ENCODE measurements around the gene MUSK.
"Not testable (repeated sequence)": the region's sequence is repeated elsewhere in the genome, so short reads cannot be mapped to it uniquely, and the experiment has no call there.

Gene MUSK

GRCh38 chr9:110812886-110813285 is 144.3 kb downstream of the MUSK start:
- no peak for TF ChIP-seq CTCF (IDR thresholded peaks at IDR 0.05)
- DNase-seq, result no peak
- no peak overlapping the region for H3K27ac Mint-ChIP-seq
- no peaks in the 10 kb centered on the region for H3K4me1 Mint-ChIP-seq
- no peak overlapping the region for H3K4me3 Mint-ChIP-seq
- no peaks in the 10 kb centered on the region for H3K9me3 Mint-ChIP-seq
- H3K27me3 Mint-ChIP-seq (ENCODE audit: low read depth, poor library complexity), result peaks cover 14% of the 10 kb centered on the region
- H3K36me3 Mint-ChIP-seq (ENCODE audit: low read depth), result no peaks in the 10 kb centered on the region

- TF ChIP-seq CTCF (IDR thresholded peaks at IDR 0.05), result no peak
- Mint-ChIP-seq H3K27ac (no peak overlapping the region), H3K36me3 (ENCODE audit: low read depth) (no peaks in the 10 kb centered on the region), H3K4me3 (no peak overlapping the region), H3K9me3 (no peaks in the 10 kb centered on the region), H3K27me3 (ENCODE audit: low read depth, poor library complexity) (peaks cover 10% of the 10 kb centered on the region), H3K4me1 (no peaks in the 10 kb centered on the region)
- DNase-seq, result no peak
Measured at GRCh38 chr9:110814159-110814558, 145.6 kb downstream of the MUSK start.

- Mint-ChIP-seq H3K27ac (no peak overlapping the region), H3K9me3 (no peaks in the 10 kb centered on the region), H3K4me3 (no peak overlapping the region), H3K36me3 (ENCODE audit: low read depth) (no peaks in the 10 kb centered on the region), H3K4me1 (no peaks in the 10 kb centered on the region), H3K27me3 (ENCODE audit: low read depth, poor library complexity) (peaks cover 10% of the 10 kb centered on the region)
- DNase-seq, result no peak
- no peak for TF ChIP-seq CTCF (IDR thresholded peaks at IDR 0.05)
Measured at GRCh38 chr9:110815361-110815760, 146.8 kb downstream of the MUSK start.

GRCh38 chr9:110820381-110820780 is 151.8 kb downstream of the MUSK start:
- Mint-ChIP-seq H3K9me3 (peaks cover 12% of the 10 kb centered on the region), H3K4me3 (no peak overlapping the region), H3K36me3 (ENCODE audit: low read depth) (no peaks in the 10 kb centered on the region), H3K27ac (no peak overlapping the region), H3K4me1 (no peaks in the 10 kb centered on the region), H3K27me3 (ENCODE audit: low read depth, poor library complexity) (peaks cover 4% of the 10 kb centered on the region)
- DNase-seq, result no peak
- no peak for TF ChIP-seq CTCF (IDR thresholded peaks at IDR 0.05)

GRCh38 chr9:110821064-110821463 is 152.5 kb downstream of the MUSK start:
- H3K36me3 Mint-ChIP-seq (ENCODE audit: low read depth), result no peaks in the 10 kb centered on the region
- H3K27me3 Mint-ChIP-seq (ENCODE audit: low read depth, poor library complexity), result peaks cover 4% of the 10 kb centered on the region
- TF ChIP-seq CTCF (IDR thresholded peaks at IDR 0.05), result no peak
- H3K4me3 Mint-ChIP-seq, result no peak overlapping the region
- no peak for DNase-seq
- H3K4me1 Mint-ChIP-seq, result no peaks in the 10 kb centered on the region
- peaks cover 12% of the 10 kb centered on the region for H3K9me3 Mint-ChIP-seq
- no peak overlapping the region for H3K27ac Mint-ChIP-seq

- DNase-seq; H3K4me3 Mint-ChIP-seq; H3K27ac Mint-ChIP-seq; H3K36me3 Mint-ChIP-seq (ENCODE audit: low read depth); H3K27me3 Mint-ChIP-seq (ENCODE audit: low read depth, poor library complexity); H3K4me1 Mint-ChIP-seq: not testable (repeated sequence)
- peaks cover 19% of the 10 kb centered on the region for H3K9me3 Mint-ChIP-seq
Measured at GRCh38 chr9:110825129-110825528, 156.5 kb downstream of the MUSK start.

Measured in nephron progenitor cell (in vitro differentiated cells).